ENCODE measurements around the gene CBX4. TPM values are rescaled to one million over a fixed set of nuclear protein-coding genes. Genes with fewer than 3 reads are reported as not detected.

CBX4 gene
- total RNA-seq, 1 donor from 2014 or later: 16.9 TPM

DNA sequence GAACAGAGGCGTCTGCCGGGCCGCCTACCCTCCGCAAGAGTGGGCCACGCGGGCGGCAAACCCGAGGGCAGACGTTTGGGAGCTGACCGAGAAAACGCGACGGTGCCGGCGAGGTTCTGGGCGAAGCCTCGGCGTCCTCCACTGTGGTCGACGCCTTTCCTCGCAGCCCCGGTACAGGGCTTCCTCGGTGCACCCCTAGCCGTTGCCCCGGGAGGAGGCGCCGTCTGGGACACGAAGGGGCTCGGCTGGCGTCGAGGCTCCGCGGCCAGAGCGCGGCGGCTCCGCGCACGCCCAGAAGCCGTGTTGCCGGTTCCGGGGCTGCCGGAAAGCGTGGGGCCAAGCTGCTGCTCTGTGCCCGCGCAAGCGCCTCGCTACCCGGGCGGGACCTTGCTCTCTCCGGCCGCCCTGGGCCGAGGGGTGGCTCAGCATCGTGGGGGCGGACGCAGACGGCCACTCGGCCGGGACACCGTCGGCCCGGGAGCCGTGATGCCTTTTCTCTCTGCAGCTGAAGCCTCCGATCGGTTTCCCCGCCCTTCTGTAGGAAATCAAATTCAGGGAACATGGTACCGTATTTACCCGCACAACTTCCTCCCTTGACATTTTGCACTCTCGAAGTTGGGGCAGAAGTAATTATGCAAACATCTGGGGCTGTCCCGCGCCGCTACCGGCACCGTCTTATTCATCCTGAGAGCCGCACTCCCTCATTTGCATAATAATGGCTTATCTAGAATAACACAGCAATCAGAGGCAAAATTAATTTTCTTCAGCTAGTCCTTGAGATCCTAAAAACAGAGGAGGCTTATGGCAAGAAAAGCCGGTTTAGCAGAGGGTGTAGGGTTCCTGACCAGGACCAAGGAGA is 35.0 kb downstream of the CBX4 start:
- H3K79me2 ChIP-seq (ENCODE audit: insufficient read depth, low read length): no peaks in the 10 kb centered on the region
- Mint-ChIP-seq H3K4me1 (ENCODE audit: low read depth, unreplicated experiment) (no peaks in the 10 kb centered on the region), H3K4me3 (ENCODE audit: unreplicated experiment) (no peak overlapping the region), H3K27ac (ENCODE audit: unreplicated experiment) (peak overlapping the region; percentile 34), H3K36me3 (ENCODE audit: low read depth, unreplicated experiment) (no peaks in the 10 kb centered on the region), H3K9me3 (ENCODE audit: unreplicated experiment) (peaks cover 31% of the 10 kb centered on the region), H3K27me3 (ENCODE audit: low read depth, unreplicated experiment) (peaks cover 80% of the 10 kb centered on the region)
- peak overlapping the region; percentile 71 for H3K4me2 ChIP-seq (ENCODE audit: low read length)
- H3K36me3 ChIP-seq (ENCODE audit: insufficient read depth, low read length): no peaks in the 10 kb centered on the region
- no peak overlapping the region for H3K4me3 ChIP-seq (ENCODE audit: insufficient read depth, low read depth, low read length)
- DNase-seq (ENCODE audit: low read depth): no peak
- peaks cover 12% of the 10 kb centered on the region for H4K20me1 ChIP-seq (ENCODE audit: insufficient read depth, low read length)
- H3K9me3 ChIP-seq (ENCODE audit: insufficient read depth, low read depth, low read length): peaks cover 14% of the 10 kb centered on the region
- H3K27ac ChIP-seq (ENCODE audit: low read depth, low read length): no peak overlapping the region
- FAIRE-seq: no peak
- H3K4me1 ChIP-seq (ENCODE audit: insufficient read depth, low read length): peaks cover 17% of the 10 kb centered on the region
- TF ChIP-seq, protein P1, sequence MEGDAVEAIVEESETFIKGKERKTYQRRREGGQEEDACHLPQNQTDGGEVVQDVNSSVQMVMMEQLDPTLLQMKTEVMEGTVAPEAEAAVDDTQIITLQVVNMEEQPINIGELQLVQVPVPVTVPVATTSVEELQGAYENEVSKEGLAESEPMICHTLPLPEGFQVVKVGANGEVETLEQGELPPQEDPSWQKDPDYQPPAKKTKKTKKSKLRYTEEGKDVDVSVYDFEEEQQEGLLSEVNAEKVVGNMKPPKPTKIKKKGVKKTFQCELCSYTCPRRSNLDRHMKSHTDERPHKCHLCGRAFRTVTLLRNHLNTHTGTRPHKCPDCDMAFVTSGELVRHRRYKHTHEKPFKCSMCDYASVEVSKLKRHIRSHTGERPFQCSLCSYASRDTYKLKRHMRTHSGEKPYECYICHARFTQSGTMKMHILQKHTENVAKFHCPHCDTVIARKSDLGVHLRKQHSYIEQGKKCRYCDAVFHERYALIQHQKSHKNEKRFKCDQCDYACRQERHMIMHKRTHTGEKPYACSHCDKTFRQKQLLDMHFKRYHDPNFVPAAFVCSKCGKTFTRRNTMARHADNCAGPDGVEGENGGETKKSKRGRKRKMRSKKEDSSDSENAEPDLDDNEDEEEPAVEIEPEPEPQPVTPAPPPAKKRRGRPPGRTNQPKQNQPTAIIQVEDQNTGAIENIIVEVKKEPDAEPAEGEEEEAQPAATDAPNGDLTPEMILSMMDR (IDR thresholded peaks at IDR 0.05; ENCODE audit: insufficient read depth, low read depth, low read length): no peak
- peak; percentile 92 for TF ChIP-seq EZH2 (IDR thresholded peaks at IDR 0.05; ENCODE audit: insufficient read depth, low read length)
- H2AFZ ChIP-seq (ENCODE audit: low read depth, low read length): peak overlapping the region; percentile 24
- peaks cover 97% of the 10 kb centered on the region for H3K27me3 ChIP-seq (ENCODE audit: insufficient read depth, low read length)
- no peak overlapping the region for H3K9ac ChIP-seq (ENCODE audit: low read length)

DNA sequence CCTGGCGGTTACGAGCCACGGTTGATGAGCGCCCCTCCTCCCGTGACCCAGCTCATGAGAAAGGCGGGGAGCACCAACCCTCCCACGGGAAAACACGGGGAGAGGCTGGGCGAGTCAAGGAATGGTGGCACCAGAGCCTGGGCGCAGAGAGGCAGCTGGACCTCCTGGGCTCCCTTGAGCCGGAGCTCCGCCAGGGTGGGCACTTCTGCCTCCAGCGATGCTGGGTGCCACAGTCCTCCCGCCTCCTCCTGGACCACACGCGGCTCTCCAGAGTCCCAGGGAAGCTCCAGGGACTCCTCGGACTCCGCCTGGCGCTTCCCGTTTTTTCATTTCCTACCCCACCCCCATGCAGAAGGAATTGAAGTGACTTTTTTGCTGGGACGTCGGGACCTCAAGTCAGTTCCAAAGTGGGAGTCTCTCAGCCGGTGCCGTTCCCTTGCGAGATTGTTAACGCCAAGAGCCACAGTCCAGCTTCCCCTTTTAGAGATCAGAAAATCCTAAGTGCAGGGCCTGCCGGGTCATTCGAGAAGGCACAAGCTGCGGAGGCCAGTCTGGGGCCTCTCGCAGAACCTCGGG is 35.7 kb downstream of the CBX4 start:
- H3K27me3 Mint-ChIP-seq (ENCODE audit: low read depth, unreplicated experiment): peaks cover 76% of the 10 kb centered on the region
- Histone ChIP-seq H3K36me3 (ENCODE audit: insufficient read depth, low read length) (no peaks in the 10 kb centered on the region), H3K4me1 (ENCODE audit: insufficient read depth, low read length) (peaks cover 21% of the 10 kb centered on the region), H3K4me2 (ENCODE audit: low read length) (no peak overlapping the region), H3K4me3 (ENCODE audit: insufficient read depth, low read depth, low read length) (no peak overlapping the region), H3K9ac (ENCODE audit: low read length) (no peak overlapping the region), H3K9me3 (ENCODE audit: insufficient read depth, low read depth, low read length) (peaks cover 14% of the 10 kb centered on the region), H3K79me2 (ENCODE audit: insufficient read depth, low read length) (no peaks in the 10 kb centered on the region), H4K20me1 (ENCODE audit: insufficient read depth, low read length) (peaks cover 12% of the 10 kb centered on the region), H3K27me3 (ENCODE audit: insufficient read depth, low read length) (peaks cover 97% of the 10 kb centered on the region), H2AFZ (ENCODE audit: low read depth, low read length) (no peak overlapping the region), H3K27ac (ENCODE audit: low read depth, low read length) (no peak overlapping the region)
- no peaks in the 10 kb centered on the region for H3K36me3 Mint-ChIP-seq (ENCODE audit: low read depth, unreplicated experiment)
- H3K4me3 Mint-ChIP-seq (ENCODE audit: unreplicated experiment): no peak overlapping the region
- peaks cover 32% of the 10 kb centered on the region for H3K9me3 Mint-ChIP-seq (ENCODE audit: unreplicated experiment)
- FAIRE-seq (no peak), DNase-seq (ENCODE audit: low read depth) (no peak)
- no peaks in the 10 kb centered on the region for H3K4me1 Mint-ChIP-seq (ENCODE audit: low read depth, unreplicated experiment)
- H3K27ac Mint-ChIP-seq (ENCODE audit: unreplicated experiment): no peak overlapping the region
- TF ChIP-seq, protein P1 (IDR thresholded peaks at IDR 0.05; ENCODE audit: insufficient read depth, low read depth, low read length): no peak
- peak; percentile 4 for TF ChIP-seq EZH2 (IDR thresholded peaks at IDR 0.05; ENCODE audit: insufficient read depth, low read length)
